Measurements from ENCODE around the gene CD52. TPM values are rescaled to one million over a fixed set of nuclear protein-coding genes. Genes with fewer than 3 reads are reported as not detected.
"Not testable (repeated sequence)": the region's sequence is repeated elsewhere in the genome, so short reads cannot be mapped to it uniquely, and the experiment has no call there.

The CD52 gene
- total and polyA plus RNA-seq, 2 donors = 3.3 to 17.0 TPM

- no peak for DNase-seq (ENCODE audit: extremely low spot score)
- Histone ChIP-seq H3K36me3 (ENCODE audit: insufficient read depth) (no peaks in the 10 kb centered on the region), H3K4me1 (ENCODE audit: insufficient read depth) (no peaks in the 10 kb centered on the region), H3K27ac (ENCODE audit: low read depth) (no peak overlapping the region), H3K4me3 (ENCODE audit: low read depth, low read length) (no peak overlapping the region)
- WGBS = 55% methylated on average over 5 of the region's 5 CpGs
Measured at GRCh38 chr1:26288311-26288941, 29.3 kb upstream of the CD52 start.

GRCh38 chr1:26289158-26290059 is 28.3 kb upstream of the CD52 start:
- no peak overlapping the region for H3K4me3 ChIP-seq (ENCODE audit: low read depth, low read length)
- DNase-seq (ENCODE audit: extremely low spot score) = no peak
- H3K36me3 ChIP-seq (ENCODE audit: insufficient read depth) = no peaks in the 10 kb centered on the region
- H3K27ac ChIP-seq (ENCODE audit: low read depth) = no peak overlapping the region
- H3K4me1 ChIP-seq (ENCODE audit: insufficient read depth) = no peaks in the 10 kb centered on the region
- WGBS = 89% methylated on average over 21 of the region's 21 CpGs

- DNase-seq (ENCODE audit: extremely low spot score) = no peak
- Histone ChIP-seq H3K4me3 (ENCODE audit: low read depth, low read length) (no peak overlapping the region), H3K4me1 (ENCODE audit: insufficient read depth) (no peaks in the 10 kb centered on the region), H3K36me3 (ENCODE audit: insufficient read depth) (no peaks in the 10 kb centered on the region), H3K27ac (ENCODE audit: low read depth) (peak overlapping the region; percentile 16)
- 74% methylated on average over 11 of the region's 11 CpGs for whole genome bisulfite sequencing
Measured at GRCh38 chr1:26290122-26290881, 27.5 kb upstream of the CD52 start.

GRCh38 chr1:26290882-26291261 is 26.9 kb upstream of the CD52 start:
- no peak overlapping the region for H3K4me3 ChIP-seq (ENCODE audit: low read depth, low read length)
- H3K4me1 ChIP-seq (ENCODE audit: insufficient read depth) = no peaks in the 10 kb centered on the region
- no peak for DNase-seq (ENCODE audit: extremely low spot score)
- 68% methylated on average over 11 of the region's 11 CpGs for WGBS
- no peaks in the 10 kb centered on the region for H3K36me3 ChIP-seq (ENCODE audit: insufficient read depth)
- no peak overlapping the region for H3K27ac ChIP-seq (ENCODE audit: low read depth)

GRCh38 chr1:26291433-26291832 is 26.3 kb upstream of the CD52 start:
- Histone ChIP-seq H3K36me3 (ENCODE audit: insufficient read depth) (no peaks in the 10 kb centered on the region), H3K4me3 (ENCODE audit: low read depth, low read length) (no peak overlapping the region), H3K4me1 (ENCODE audit: insufficient read depth) (no peaks in the 10 kb centered on the region), H3K27ac (ENCODE audit: low read depth) (no peak overlapping the region)
- DNase-seq (ENCODE audit: extremely low spot score) = no peak
- 95% methylated on average over 3 of the region's 3 CpGs for WGBS

- no peak overlapping the region for H3K4me3 ChIP-seq (ENCODE audit: low read depth, low read length)
- 84% methylated on average over 4 of the region's 4 CpGs for WGBS
Measured at GRCh38 chr1:26291939-26292338, 25.8 kb upstream of the CD52 start.

GRCh38 chr1:26292735-26293134 is 25.0 kb upstream of the CD52 start:
- not testable (repeated sequence) for DNase-seq (ENCODE audit: extremely low spot score); H3K27ac ChIP-seq (ENCODE audit: low read depth)
- WGBS = 91% methylated on average over 5 of the region's 5 CpGs

More at GRCh38 chr1:26291939-26292338, 25.8 kb upstream of the CD52 start:
- no peaks in the 10 kb centered on the region for H3K36me3 ChIP-seq (ENCODE audit: insufficient read depth)
- H3K27ac ChIP-seq (ENCODE audit: low read depth) = no peak overlapping the region
- H3K4me1 ChIP-seq (ENCODE audit: insufficient read depth) = no peaks in the 10 kb centered on the region
- DNase-seq (ENCODE audit: extremely low spot score) = no peak

GRCh38 chr1:26293911-26294463 is 23.8 kb upstream of the CD52 start:
- no peak overlapping the region for H3K4me3 ChIP-seq (ENCODE audit: low read depth, low read length)
- no peaks in the 10 kb centered on the region for H3K4me1 ChIP-seq (ENCODE audit: insufficient read depth)
- DNase-seq (ENCODE audit: extremely low spot score) = no peak
- WGBS = 85% methylated on average over 11 of the region's 11 CpGs
- no peaks in the 10 kb centered on the region for H3K36me3 ChIP-seq (ENCODE audit: insufficient read depth)
- H3K27ac ChIP-seq (ENCODE audit: low read depth) = no peak overlapping the region

More at GRCh38 chr1:26292735-26293134, 25.0 kb upstream of the CD52 start:
- not testable (repeated sequence) for H3K4me1 ChIP-seq (ENCODE audit: insufficient read depth); H3K36me3 ChIP-seq (ENCODE audit: insufficient read depth); H3K4me3 ChIP-seq (ENCODE audit: low read depth, low read length)

- H3K4me3 ChIP-seq (ENCODE audit: low read depth, low read length) = no peak overlapping the region
- WGBS = 89% methylated on average over 22 of the region's 22 CpGs
- no peaks in the 10 kb centered on the region for H3K4me1 ChIP-seq (ENCODE audit: insufficient read depth)
- no peak overlapping the region for H3K27ac ChIP-seq (ENCODE audit: low read depth)
- no peak for DNase-seq (ENCODE audit: extremely low spot score)
- no peaks in the 10 kb centered on the region for H3K36me3 ChIP-seq (ENCODE audit: insufficient read depth)
Measured at GRCh38 chr1:26295194-26296138, 22.3 kb upstream of the CD52 start.

GRCh38 chr1:26296340-26297056 is 21.3 kb upstream of the CD52 start:
- Histone ChIP-seq H3K36me3 (ENCODE audit: insufficient read depth) (no peaks in the 10 kb centered on the region), H3K4me3 (ENCODE audit: low read depth, low read length) (no peak overlapping the region), H3K4me1 (ENCODE audit: insufficient read depth) (no peaks in the 10 kb centered on the region), H3K27ac (ENCODE audit: low read depth) (no peak overlapping the region)
- 89% methylated on average over 16 of the region's 16 CpGs for WGBS
- DNase-seq (ENCODE audit: extremely low spot score) = no peak

- no peak for DNase-seq (ENCODE audit: extremely low spot score)
- H3K4me1 ChIP-seq (ENCODE audit: insufficient read depth) = no peaks in the 10 kb centered on the region
- no peaks in the 10 kb centered on the region for H3K36me3 ChIP-seq (ENCODE audit: insufficient read depth)
- H3K4me3 ChIP-seq (ENCODE audit: low read depth, low read length) = no peak overlapping the region
- 96% methylated on average over 12 of the region's 12 CpGs for WGBS
- no peak overlapping the region for H3K27ac ChIP-seq (ENCODE audit: low read depth)
Measured at GRCh38 chr1:26297057-26297790, 20.5 kb upstream of the CD52 start.

GRCh38 chr1:26297791-26298124 is 20.0 kb upstream of the CD52 start:
- WGBS = 78% methylated on average over 6 of the region's 6 CpGs
- H3K36me3 ChIP-seq (ENCODE audit: insufficient read depth) = no peaks in the 10 kb centered on the region
- H3K4me1 ChIP-seq (ENCODE audit: insufficient read depth) = no peaks in the 10 kb centered on the region
- no peak overlapping the region for H3K4me3 ChIP-seq (ENCODE audit: low read depth, low read length)
- no peak overlapping the region for H3K27ac ChIP-seq (ENCODE audit: low read depth)
- no peak for DNase-seq (ENCODE audit: extremely low spot score)
